Left renal cortex interstitium (tissue), 4 donors: Measurements from ENCODE around the gene PAK1. TPM values are rescaled to one million over a fixed set of nuclear protein-coding genes. Genes with fewer than 3 reads are reported as not detected.

Source experiments
- DNase-seq, 4 donors: peaks; one replicate each; pipeline ENCODE4 v3.0.0-alpha.2; 2013; ENCODE audit warnings: low read depth in 4 of 4, low spot score in 2 of 4, missing footprints in 1 of 4
- polyA plus RNA-seq, 4 donors: library from polyadenylated mRNA; unstranded; fragments of 120-200 nt; gene quantifications; one replicate each; pipeline ENCODE4 v1.2.1, GENCODE V29; 2013; ENCODE audit not compliant: insufficient read length in 4 of 4

Gene PAK1
- polyA plus RNA-seq, 4 donors: 72.8 to 99.2 (median 85.9) TPM

GRCh38 chr11:77278595-77279506 is 195.0 kb downstream of the PAK1 start:
- no peak for DNase-seq

DNA sequence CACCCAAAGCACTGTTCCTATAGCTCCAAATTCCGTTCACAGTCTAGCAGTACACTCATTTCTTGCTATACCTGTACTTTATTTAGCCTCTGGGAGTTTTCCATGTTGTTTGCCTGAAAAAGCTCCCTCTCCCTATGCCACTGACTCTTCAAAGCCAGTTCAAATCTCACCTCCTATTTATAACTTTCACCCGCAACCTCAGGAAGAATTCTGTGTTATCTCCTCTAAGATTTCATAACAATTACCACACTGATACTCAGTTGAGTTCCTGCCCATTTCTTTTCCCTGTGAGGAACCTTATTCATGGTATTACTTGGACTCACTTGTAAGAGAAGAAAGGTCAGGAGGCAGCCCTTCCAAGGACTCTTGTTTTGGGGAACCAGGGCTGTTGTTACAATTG is 197.6 kb downstream of the PAK1 start:
- no peak for DNase-seq

Other genes with a start within 250 kb of the PAK1 start
- under 1 TPM in 2 of 4 donors, not detected in 2; 0.13 to 0.46 TPM for gene GDPD4, start 172.4 kb downstream of the PAK1 start, polyA plus RNA-seq
- gene AQP11, start 115.9 kb upstream of the PAK1 start, polyA plus RNA-seq: 1 to 10 TPM; 3.6 to 5.3 (median 4.3) TPM
- 100 to 1,000 TPM; 176 to 229 (median 213) TPM for gene CLNS1A, start 163.7 kb upstream of the PAK1 start, polyA plus RNA-seq